Superior temporal gyrus (tissue), 1 donor: ENCODE measurements around the gene C5.
"Not testable (repeated sequence)": the region's sequence is repeated elsewhere in the genome, so short reads cannot be mapped to it uniquely, and the experiment has no call there.

ENCODE experiments used
- DNase-seq: peaks from one replicate; pipeline ENCODE4 v3.0.0-alpha.2; 2016; ENCODE audit errors: extremely low spot score

Gene C5

DNA sequence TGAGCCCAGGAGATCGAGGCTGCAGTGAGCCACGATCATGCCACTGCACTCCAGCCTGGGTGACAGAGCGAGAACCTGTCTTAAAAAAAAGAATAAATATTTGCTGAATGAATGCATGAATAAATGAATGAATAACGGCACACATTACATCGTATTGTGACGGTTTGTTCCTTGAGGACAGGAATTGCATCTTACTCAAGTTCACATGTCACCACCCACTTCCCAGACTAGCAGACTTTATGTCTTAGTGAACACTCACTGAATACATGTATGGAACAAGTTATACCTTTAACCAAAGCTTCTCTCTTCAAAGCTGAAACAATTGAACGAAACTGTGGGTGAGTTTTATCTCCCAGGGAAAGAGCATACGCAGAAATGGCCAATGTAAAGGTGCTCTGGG, 70.3 kb downstream of the C5 start:
- no peak for DNase-seq

DNA sequence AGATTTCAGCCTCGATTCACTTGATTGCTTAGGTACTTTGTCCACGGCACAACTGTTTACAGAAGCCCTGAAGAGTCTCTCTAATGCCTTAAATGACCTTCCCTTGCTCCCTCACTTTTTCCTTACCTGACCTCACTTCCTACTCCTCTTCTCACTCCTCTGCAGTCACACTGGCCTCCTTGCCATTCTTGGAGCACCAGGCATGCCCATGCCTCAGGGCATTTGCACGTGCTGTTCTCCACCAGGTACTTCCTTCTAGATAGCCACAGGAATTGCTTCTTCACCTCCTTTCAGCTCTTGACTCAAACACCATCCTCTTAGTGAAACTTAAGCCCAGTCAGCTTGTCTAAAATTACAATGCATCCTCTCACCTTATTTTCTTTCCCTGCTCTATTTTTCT, 71.1 kb downstream of the C5 start:
- DNase-seq, result no peak

- DNase-seq, result no peak
Measured at GRCh38 chr9:120977321-120977720, 72.8 kb downstream of the C5 start.

DNA sequence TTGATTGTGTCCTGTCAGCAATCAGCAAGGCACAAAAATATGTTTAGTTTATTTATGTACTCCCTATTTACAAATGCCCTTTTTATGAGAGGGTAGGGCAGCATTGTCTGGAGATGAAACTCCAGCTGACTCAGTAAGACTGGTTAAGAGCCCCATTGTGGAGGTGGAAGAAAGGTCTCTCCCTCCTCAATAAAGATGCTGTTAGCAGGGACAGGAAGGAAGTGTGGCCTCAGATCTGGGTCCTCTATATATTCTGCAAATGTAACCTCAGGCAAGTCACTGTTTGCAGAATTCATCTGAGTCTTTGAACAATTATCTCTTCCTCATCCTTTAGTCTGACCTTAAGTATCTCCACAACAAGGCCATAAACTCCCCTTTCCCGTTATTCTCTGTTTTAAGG, 75.2 kb downstream of the C5 start:
- no peak for DNase-seq

DNA sequence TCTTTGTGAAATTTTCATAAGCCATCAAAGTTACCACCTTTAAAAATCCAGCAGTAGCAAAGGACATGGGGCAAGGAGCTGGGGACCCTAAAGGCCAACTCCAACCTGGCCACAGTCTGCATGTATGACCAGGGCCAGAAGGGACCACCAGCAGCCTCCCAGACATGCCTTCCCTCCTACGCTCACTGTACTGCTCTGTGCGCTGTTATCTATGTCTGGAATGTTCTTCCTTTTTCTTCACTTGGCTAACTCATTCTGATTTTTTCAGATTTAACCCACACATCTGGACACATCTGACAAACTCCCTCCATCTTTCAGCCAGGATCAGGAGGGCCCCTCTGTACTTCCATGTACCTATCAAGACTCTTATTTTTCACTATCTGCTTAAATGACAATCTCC, 75.9 kb downstream of the C5 start:
- no peak for DNase-seq

GRCh38 chr9:120971938-120972337, 78.1 kb downstream of the C5 start:
- no peak for DNase-seq

DNA sequence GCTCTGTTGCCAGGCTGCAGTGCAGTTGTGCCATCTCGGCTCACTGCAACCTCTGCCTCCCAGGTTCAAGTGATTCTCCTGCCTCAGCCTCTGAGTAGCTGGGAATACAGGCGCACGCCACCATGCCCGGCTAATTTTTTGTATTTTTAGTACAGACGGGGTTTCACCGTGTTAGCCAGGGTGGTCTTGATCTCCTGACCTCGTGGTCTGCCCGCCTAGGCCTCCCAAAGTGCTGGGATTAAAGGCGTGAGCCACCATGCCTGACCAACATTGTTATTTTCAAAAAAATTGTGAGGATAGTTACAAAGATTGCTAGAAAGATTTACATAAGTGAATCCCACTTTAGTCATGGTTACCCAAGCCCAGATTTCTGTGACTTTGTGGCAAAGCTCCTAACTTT, 78.6 kb downstream of the C5 start:
- DNase-seq, result not testable (repeated sequence)

DNA sequence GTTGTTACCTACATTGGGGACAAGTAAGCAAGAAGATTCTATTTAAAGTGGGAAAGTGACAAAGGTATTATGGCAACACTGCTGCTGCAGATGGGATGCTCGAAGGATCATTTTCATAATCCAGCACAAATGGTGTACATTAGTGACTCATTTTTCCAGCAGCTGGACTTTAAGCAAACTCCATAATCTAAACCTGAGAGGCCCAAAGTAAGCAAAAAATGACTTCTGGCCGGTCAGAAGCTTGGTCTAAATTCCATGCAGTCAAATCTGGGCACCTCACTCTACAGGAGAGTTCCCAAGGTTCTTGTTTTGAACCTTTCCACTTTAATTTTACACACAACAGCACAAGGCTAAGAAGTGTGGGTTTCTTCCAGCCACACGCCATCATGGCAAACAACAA, 79.8 kb downstream of the C5 start:
- DNase-seq, result no peak

DNA sequence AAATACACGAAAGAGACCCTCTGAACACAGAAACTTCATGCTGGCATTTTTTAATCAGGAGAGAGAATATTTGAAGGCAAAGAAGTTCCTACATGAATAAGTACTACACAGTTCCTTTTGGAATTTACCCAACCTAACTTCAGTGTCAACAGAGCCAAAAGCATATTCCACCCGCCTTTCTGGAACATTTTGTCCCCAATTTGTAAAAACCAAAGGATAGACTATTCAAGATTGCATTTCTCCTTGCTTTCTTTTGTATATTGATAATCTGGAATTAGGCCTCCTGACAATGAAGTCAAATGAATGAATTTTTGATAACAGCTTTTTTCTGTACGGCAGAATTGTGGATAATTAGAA, 84.1 kb downstream of the C5 start:
- peak; percentile 62 for DNase-seq

DNA sequence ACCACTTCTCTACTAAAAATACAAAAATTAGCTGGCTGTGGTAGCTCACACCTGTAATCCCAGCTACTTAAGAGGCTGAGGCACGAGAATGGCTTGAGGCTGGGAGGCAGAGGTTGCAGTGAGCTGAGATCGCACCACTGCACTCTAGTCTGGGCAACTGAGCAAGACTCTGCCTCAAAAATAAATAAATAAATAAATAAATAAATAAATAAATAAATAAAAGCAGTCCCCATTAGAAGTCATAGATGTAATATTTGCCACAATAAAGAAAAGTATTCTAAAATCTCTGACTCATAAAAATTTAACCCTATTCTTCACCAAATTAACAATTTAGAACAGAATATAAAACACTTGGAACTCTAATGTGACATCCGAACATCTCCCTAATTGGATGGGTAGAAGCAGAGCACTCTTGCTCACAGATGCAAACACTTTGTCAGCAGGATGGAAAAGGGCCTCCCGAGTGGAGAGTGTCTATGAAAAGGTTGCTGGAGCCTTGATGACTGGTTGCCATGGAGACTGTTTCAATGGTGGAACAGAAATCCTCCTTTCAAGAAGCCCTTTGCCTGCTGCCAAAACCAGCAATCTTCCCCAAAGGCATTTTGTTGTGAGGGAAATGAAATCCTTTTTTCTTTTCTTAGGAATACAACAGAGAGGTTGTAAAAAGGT, 84.6 kb downstream of the C5 start:
- peak; percentile 74 for DNase-seq

GRCh38 chr9:120961936-120962335, 88.1 kb downstream of the C5 start:
- no peak for DNase-seq

- no peak for DNase-seq
Measured at GRCh38 chr9:120960001-120960400, 90.1 kb downstream of the C5 start.

GRCh38 chr9:120956862-120957261, 93.2 kb downstream of the C5 start:
- DNase-seq, result no peak

DNA sequence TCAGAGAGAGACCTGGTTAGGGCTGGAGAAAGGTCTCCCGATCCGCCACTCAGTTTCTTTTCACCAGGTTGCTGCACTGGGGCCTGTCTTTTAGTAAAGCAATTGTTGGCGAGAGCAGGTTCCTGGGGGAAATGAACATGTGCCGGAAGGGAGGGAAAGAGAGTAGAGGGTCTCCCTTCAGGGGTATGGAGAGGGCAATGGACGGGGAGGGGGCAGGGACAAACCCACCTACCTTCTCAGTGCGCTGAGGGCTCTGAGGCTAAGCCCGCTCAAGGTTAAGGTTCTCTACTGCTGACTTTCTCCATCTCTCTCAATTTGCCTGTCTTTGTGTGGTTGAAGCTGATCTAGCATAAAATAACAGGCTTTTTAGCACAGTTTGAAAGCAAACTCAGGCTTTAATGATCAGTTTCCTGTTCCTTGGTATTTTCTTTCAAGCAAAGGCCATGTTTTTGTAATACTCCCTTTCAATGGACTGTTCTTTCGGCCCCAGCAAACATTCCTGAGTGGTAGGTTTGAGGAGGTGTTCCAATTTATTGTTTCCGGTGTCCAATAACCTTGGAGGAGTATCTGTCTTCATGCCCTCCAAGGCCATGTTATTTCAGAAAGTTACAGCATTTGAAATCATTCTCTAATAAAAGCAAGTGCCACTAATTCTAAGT, 98.0 kb downstream of the C5 start:
- no peak for DNase-seq

- DNase-seq, result no peak
Measured at GRCh38 chr9:120950421-120951388, 99.4 kb downstream of the C5 start.

DNA sequence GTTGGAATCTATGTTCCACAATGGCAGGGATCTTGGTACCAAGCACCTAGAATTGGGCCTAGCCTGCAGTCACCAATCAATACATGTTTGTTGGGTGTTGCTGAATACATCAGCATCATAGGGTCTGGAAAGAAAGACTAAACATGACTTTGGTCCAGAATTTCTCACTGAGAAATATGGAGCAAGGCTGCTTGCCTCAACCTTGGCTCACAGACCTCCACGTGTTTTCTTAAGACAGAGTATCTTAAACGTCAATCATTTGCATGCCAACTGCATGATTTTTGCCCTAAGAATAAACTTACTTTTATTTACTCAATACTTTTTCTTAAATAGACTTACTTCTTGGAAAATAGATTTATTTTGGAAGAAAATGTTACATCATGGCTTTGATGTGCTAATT, 100.8 kb downstream of the C5 start:
- DNase-seq, result no peak

DNA sequence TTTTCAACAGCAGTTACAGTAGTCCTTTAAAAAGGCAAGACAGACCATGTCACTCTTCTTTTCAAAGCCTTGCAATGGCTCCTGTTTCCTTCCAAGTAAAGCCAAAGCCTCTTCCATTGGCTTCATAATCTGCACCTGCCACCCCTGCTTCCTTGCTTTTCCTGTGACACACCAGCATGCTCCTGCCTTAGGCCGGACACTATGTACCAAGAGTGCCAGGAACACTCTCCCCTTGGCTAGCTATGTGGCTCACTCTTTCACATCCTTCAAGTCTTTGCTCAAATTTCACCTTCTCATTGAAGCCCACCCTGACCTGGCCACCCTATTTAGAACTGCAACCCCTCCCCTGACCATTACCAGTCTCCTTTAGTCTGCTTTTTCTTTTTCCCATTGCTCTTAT, 101.3 kb downstream of the C5 start:
- DNase-seq, result no peak

- DNase-seq, result no peak
Measured at GRCh38 chr9:120947222-120947621, 102.9 kb downstream of the C5 start.

DNA sequence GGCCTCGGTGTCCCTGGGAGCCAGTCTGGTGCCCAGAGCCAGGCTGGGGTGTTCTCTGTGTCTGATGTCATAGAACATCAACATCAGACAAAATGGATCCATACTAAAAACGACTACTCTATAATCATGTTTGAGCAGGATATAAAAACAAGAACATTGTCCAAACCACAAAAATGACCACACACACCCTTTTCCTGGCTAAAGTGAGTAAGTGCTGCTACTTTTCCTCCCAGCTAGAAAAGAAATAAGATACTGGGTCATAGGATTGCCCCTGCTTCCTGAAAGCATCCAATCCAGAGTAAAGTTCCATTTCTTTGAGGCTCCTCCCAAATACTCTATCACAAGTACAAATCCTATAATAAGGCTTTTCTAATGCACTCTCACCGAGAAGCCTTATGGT, 103.8 kb downstream of the C5 start:
- no peak for DNase-seq

DNA sequence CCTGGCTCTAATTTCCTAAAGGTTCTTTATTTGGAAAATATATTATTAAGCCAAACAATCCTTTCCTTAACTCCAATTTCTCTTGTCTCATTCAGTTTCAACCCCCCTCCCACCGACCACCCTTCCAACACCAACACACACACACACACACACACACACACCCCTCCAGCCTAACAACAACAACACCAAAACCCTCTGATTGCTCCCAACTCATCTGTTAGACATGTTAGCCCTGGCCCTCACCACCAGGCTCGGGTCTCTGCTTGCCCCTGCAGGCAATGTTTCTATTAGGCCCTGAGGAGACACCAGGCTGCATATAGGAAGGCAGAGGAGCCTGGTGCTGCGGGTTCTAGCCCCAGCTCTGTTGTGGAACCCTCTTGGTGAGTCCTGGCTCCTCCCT, 105.1 kb downstream of the C5 start:
- no peak for DNase-seq

DNA sequence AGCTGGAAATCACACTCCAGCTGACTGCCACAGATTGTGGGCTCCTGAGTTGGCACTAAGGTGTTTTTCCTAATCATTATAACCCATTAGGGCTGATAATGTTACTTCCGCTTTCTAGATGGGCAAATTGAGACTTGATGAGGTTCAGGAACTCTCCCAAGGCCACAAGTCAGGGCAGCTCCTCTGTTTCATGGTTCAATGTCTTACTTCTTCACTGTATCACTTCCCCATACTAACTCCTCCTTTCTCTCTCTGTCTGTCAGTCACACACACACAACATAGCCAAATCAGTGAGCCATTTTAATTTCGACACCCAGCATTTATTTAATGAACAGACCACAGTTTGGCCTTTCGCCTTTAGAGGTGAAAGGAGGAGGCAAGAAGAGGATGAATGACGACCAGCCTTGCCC, 105.6 kb downstream of the C5 start:
- DNase-seq, result no peak

DNA sequence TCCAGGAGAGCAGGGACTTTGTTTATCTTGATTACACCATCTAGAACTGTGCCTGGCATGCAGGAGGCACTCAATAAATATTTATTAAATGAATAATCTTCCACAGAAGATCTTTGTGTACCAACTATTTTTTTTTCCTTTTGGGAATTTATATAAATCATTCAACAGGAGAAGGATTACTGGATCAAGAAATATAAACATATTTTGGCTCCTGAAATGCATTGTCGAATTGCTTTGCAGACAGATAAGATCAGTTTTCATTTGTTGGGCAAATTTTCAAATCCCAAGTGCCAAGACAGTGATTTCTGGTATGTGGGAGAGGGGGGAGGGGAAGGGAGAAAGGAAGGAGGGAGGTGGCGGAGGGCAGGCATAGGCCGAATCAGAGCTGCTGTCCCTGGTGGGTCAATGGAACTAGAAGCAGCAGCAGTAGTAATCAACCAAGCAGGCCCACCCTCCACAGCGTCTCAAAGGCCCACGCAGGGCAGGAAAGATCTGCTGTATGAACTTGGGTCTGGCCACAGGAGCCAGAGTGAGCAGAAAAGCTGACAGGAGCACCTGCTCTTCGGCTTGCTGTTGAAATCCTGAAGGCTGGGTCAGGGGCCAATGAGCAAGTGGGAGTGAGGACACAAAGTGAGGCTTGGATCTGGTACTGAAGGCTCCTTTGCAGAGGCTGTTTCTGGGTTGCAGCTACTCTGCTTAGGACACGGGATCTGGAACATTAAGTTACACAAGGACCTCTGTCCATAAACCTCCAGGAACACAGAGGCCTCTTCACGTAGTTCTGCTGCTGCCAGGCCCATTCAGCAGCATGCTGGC, 107.7 kb downstream of the C5 start:
- no peak for DNase-seq
